C4-2B (cell line): ENCODE measurements around the gene CPT1C.

Experiments
- CTCF ChIP-seq: fragments of 450-650 bp; conservative IDR thresholded peaks from 2 replicates; pipeline ENCODE4 v1.5.1; 2017; ENCODE audit warnings: mild to moderate bottlenecking
- ZFX ChIP-seq: fragments of 450-650 bp; IDR thresholded peaks from 2 replicates; pipeline ENCODE4 v1.6.1; 2017

GRCh38 chr19:49690079-49690655, 749 bp upstream of the CPT1C start:
- no peak; the same call in 1 of the 2 replicates for TF ChIP-seq CTCF
- no peak for TF ChIP-seq ZFX
